Nucleus accumbens (tissue), 56 donors: ENCODE data around the gene SPOUT1.
"Not testable (repeated sequence)": the region's sequence is repeated elsewhere in the genome, so short reads cannot be mapped to it uniquely, and the experiment has no call there.

ENCODE experiments used
- DNase-seq, 56 donors: peaks; one replicate each; lab custom pipeline; 2025; lab: John Stamatoyannopoulos, UW

SPOUT1 gene

GRCh38 chr9:128818099-128818838, 11.3 kb downstream of the SPOUT1 start, which contains the start of gene ENDOG:
TSS of gene ENDOG (plus strand) at chr9:128818500. CDS start at chr9:128818685, 185 bp downstream.
- peak; percentile 70 to 99 (median 96) for DNase-seq

GRCh38 chr9:128810873-128811272, 18.7 kb downstream of the SPOUT1 start:
- no peak for DNase-seq

- no peak for DNase-seq
These were observed 19.8 kb downstream of the SPOUT1 start for GRCh38 chr9:128809831-128810230.

- DNase-seq, result no peak
These were observed 20.5 kb downstream of the SPOUT1 start for GRCh38 chr9:128809036-128809599.

DNA sequence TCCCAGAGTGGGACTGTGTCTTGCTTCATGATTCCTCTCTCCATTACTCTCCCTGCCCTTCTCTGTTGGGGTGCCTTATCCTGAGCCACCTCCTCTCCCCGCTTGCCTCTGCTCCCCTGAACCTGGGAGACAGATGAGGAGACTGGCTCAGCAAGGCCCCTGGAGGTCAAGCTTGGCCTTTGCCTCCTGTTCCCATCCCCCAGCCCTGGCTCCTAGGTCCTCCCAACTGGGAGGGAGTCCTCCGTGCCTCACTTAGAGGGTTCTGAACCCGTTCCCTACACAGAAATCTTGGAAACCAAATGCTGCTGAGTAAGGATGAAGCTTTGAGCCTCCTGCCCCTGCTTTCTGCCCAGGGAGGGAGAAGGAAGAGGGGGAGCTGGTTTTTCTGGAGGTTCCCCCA, 21.1 kb downstream of the SPOUT1 start:
- no peak for DNase-seq

GRCh38 chr9:128807827-128808226, 21.8 kb downstream of the SPOUT1 start:
- DNase-seq, result no peak

GRCh38 chr9:128805661-128806060, 23.9 kb downstream of the SPOUT1 start:
- DNase-seq, result peak in 47 of 56 donors; percentile 8 to 83 (median 43)

DNA sequence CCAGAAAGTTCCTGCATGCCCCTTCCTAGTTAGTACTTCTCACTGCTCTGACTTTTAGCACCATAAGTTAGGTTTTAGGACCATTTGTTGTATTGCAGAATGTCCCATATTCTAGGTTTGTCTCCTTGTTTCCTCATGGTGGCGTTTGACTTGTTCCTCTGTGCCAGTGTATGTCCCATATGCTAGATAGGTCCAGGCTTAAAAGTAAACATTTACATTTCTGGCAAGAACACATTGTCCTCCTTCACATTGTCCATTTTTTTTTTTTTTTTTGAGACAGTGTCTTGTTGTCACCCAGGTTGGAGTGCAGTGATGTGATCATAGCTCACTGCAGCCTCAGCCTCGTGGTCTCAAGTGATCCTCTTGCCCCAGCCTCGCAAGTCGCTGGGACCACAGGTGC, 27.1 kb downstream of the SPOUT1 start:
- DNase-seq, result no peak

DNA sequence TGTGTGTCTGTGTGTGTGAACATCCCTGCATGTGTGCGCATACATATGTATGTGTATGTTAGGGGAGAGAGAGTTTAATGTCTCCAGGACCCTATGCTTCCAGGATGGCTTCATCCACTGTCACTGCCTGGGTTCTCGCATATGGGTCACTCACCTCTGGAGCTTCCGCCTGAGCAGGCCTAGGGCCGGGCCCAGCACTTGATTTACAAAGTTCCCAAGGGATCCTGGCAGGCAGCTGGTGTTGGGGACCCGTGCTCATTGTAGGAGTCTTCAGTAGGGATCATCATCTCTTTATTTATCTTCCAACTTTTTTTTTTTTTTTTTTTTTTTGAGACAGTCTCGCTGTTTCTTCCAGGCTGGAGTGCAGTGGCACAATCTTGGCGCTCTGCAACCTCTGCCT, 29.5 kb downstream of the SPOUT1 start:
- DNase-seq, result no peak

DNA sequence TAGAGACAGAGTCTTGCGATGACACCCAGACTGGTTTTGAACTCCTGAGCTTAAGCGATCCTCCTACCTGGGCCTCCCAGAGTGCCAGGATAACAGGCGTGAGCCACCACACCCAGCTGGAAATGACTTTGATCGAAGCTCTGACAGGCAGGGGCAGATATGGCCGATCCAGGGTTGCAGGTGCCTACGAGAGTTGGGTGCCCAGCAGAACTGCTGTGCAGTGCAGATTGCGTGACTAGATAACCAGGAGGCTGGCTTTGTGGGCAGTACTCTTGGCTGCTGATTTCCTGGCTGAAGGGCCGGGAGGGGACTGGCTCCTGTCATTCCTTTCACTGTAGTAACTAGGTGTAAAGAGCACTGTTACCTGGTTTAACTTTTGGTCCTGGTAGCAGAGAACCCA, 30.7 kb downstream of the SPOUT1 start:
- DNase-seq, result no peak

GRCh38 chr9:128794961-128795360, 34.6 kb downstream of the SPOUT1 start:
- DNase-seq, result not testable (repeated sequence)

- DNase-seq, result no peak
These were observed 36.5 kb downstream of the SPOUT1 start for GRCh38 chr9:128792978-128793686.

- DNase-seq, result no peak
These were observed 37.5 kb downstream of the SPOUT1 start for GRCh38 chr9:128792134-128792533.

- no peak for DNase-seq
These were observed 39.1 kb downstream of the SPOUT1 start for GRCh38 chr9:128790536-128790935.

- no peak for DNase-seq
These were observed 41.1 kb downstream of the SPOUT1 start for GRCh38 chr9:128788445-128788844.

DNA sequence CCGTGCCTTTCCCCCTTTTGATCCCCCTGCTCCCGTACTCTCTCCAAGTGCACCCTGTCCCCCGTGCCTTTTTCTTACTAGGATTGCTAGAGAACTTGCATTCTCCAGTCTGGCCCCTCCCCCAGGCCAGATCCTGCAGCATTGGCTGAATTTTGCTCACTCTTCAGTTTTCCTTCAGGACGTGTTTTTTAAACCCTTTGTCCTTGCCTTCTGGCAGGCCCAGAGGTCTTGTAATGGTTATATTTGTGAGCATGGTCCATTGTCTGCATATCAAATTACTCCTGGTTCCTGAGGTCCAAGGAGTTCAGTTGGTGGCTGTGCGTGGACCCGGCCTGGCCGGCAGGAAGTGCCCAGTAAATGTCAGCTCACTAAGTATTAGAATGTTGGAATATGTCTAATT, 41.9 kb downstream of the SPOUT1 start:
- peak in 8 of 56 donors; percentile 2 to 44 (median 16) for DNase-seq

DNA sequence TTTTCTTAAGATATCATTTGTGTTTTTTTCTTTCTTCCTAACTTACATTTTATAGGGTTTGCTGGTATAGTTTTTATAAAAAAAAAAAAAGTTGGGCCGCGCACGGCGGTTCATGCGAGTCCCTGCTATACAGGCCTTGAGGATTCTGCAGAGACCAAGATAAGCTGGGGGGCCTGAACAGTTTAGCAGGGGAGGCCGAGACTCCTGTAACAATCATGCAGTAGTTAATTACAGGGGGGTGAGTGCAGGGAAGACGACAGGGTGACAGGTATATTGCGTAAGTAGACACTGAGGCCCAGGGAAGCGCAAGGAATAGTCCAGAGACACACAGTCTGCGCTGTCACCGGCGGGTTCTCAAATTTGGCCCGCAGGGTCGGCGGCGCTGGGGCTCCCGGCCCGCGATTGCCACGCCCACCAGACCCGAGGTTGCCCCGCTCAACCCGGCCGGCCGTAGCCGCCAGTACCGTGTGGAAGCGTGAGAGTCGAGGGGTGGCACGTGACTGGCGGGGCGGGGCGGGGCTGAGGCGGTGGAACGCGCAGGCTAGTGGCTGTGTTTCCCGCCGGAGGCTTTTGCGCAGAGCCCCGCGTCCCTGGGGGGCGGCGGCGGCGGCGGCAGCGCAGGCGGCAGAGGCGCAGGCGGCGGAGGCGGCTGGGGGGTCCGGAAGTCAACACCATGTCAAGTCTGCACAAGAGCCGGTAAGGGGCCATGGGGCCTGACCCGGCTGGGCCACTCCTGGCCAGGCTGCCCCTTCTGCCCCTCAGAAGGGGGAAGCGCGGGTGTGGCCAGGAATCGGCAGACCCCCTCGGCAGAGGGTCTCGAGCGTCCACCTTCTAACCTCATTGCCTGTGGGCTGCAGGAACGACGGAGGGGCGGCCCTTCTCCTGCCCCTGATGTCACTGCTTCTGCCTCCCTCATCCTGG, 42.7 kb downstream of the SPOUT1 start, which contains the start of gene TBC1D13:
Gene TBC1D13, plus strand, starts transcription at position 573 of the 921 bp plus-strand sequence. Its CDS starts 101 bp downstream, at position 674.
- DNase-seq, result peak in 55 of 56 donors; percentile 52 to 93 (median 85)

DNA sequence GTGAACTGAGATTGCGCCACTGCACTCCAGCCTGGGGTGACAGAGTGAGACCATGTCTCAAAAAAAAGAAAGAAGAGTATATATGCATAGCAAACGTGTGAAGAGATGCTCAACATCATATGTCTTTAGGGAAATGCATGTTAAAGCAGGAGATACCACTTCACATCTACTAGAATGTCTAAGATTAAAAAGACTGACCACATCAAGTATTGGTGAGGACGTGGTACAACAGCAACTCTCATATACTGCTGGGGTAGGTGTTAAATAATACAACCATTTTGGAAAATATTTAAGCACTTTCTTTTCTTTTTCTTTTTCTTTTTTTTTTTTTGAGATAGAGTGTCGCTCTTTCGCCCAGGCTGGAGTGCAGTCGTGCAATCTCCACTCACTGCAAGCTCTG, 44.2 kb downstream of the SPOUT1 start:
- DNase-seq, result no peak

- DNase-seq, result no peak
These were observed 46.9 kb downstream of the SPOUT1 start for GRCh38 chr9:128782669-128783068.
